ENCODE measurements around the gene SPTB. TPM values are rescaled to one million over a fixed set of nuclear protein-coding genes. Genes with fewer than 3 reads are reported as not detected.

Gene SPTB
- total RNA-seq, 2 donors from 2014 or later, result 0.34 to 0.42 TPM

DNA sequence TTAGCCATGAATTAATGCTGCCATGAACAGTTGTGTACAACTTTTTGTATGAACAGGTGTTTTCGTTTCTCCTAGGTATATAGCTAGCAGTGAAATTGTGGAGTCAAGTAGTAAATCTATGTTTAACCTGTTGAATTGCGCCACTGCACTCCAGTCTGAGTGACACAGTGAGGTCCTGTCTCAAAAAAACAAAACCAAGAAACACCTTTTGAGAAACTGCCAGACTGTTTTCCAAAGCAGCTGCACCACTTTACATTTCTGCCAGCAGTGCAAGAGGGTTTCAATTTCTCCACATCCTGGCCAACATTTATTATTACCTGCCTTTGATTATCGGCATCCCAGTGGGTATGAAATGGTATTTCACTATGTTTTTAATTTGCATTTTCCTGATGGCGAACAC, 178.8 kb downstream of the SPTB start:
- peak; percentile 0 to 20 for DNase-seq
- intact Hi-C loops (cut with DNase I, micrococcal nuclease), result no loop called here
- no peak for ATAC-seq

DNA sequence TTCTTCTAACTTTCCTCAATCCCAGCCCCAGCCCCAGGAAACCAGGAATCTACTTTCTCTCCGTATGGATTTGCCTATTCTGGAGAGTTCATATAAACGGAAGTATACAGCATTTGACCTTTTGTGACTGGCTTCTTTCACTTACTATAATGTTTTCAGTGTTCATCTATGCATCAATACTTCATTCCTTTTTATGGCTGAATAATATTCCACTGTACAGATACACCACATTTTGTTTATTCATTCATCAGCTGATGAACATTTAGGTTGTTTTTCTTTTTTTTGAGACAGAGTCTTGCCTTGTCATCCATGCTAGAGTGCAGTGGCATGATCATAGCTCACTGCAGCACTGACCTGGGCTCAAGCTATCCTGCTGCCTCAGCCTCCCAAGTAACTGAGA, 179.4 kb downstream of the SPTB start:
- intact Hi-C loops (cut with DNase I, micrococcal nuclease), result no loop called here
- no peak for ATAC-seq
- no peak for DNase-seq

DNA sequence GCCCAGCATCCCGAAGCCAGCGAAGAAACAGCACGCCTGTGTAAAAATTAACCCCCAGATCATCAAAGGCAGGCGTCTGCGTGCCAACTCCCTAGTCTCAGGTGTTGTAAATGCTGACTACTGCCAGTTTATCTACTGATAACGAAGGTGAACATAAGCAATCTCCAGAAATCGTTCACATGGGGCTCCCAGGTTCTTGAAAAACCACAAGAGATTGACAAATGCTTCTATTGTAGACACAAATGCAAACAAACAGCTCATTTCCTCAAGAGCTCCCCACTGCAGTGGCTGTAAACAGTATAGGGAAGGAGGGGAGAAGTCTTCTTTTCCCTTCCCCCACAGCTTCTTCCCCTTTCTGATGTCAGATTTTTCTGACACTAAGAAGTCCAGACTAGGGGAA, 180.8 kb downstream of the SPTB start:
- peak; percentile 71 to 82 for DNase-seq
- intact Hi-C loops (cut with DNase I, micrococcal nuclease), result no loop called here
- ATAC-seq, result peak; percentile 74

DNA sequence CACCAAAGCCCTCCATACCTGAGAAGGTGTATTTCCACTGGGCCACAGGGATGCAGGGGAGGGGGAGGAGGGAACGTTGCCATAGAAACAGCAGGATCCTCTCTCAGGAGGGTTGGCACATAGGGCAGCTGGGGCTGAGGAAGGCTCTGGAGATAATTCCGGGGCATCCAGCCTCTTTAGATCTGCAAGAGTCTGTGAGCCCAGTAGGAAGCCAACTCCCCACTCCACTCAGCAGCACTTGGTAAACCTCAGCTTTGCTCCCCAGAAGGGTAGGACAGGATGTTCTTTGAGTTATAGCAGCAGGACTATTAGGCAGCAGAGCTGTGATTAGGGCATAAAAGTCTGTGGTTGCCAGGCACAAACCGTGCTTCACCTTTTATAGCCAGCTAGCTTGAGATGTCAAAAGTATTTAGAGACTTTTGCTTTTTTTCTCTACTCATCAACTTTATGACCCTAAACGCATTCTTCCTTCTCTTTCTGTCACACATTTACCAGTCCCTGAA, 183.3 kb downstream of the SPTB start:
- ATAC-seq (peak; percentile 50), DNase-seq (peak; percentile 12 to 68)
- intact Hi-C loops (cut with DNase I, micrococcal nuclease), result no loop called here

Small RNAs within 50 kb of the gene (microRNA-seq; reads per million reads assigned to microRNA genes)
- 0 reads per million in 2 donors for gene MIR7855

Other genes with a start within 250 kb of the SPTB start
- gene PLEKHG3, start 175.5 kb downstream of the SPTB start, total RNA-seq, result 10 to 100 TPM; 79.3 to 90.1 TPM
- 10 to 100 TPM; 48.6 to 50.8 TPM for gene CHURC1, start 34.5 kb upstream of the SPTB start, total RNA-seq
- 100 to 1,000 TPM; 172 to 672 TPM for gene GPX2, start 62.8 kb upstream of the SPTB start, total RNA-seq
- 10 to 100 TPM; 25.9 to 40.3 TPM for gene RAB15, start 92.4 kb upstream of the SPTB start, total RNA-seq
- gene FNTB, start 107.0 kb upstream of the SPTB start, total RNA-seq, result 10 to 100 TPM; 11.0 to 14.2 TPM
- 100 to 1,000 TPM in 1 of 2 donors, 10 to 100 TPM in 1; 95.5 to 137 TPM for gene MAX, start 222.6 kb upstream of the SPTB start, total RNA-seq

Measured in left colon (tissue), 2 donors.